A549 (cell line): ENCODE measurements around the gene GLIPR1L2. TPM values are rescaled to one million over a fixed set of nuclear protein-coding genes. Genes with fewer than 3 reads are reported as not detected.

Source experiments
- ATAC-seq, 2 experiments: fragments of 200-7000 bp in 1 of 2; fragments of >200 bp in 1 of 2; cut with Nextera tagmentation in 1 of 2; cut with Tn5 transposase in 1 of 2; 3 replicates each; pipeline versions ENCODE4 v1.8.0 to v1.9.1; 2018 to 2020; ENCODE audit warnings: mild to moderate bottlenecking in 1 of 2, moderate library complexity in 1 of 2
- CTCF ChIA-PET: fragments of 300-600 bp; sonication (Branson Sonifier 250); formaldehyde crosslinking; extraction: SDS; loops from one replicate; lab custom pipeline; 2021; ENCODE audit warnings: antibody characterized with exemption, inconsistent platforms; lab: Yijun Ruan, JAX
- POLR2A ChIA-PET: fragments of 350-600 bp; formaldehyde crosslinking; extraction: SDS; loops from one replicate; lab custom pipeline; 2021; ENCODE audit warnings: antibody characterized with exemption, inconsistent platforms; lab: Yijun Ruan, JAX
- DNase-seq, 2 experiments: peaks; one replicate each; pipeline versions ENCODE4 v3.0.0 to v3.0.0-alpha.2; 2011 to 2016; ENCODE audit warnings: low read depth in 1 of 2, low spot score in 1 of 2
- FAIRE-seq: peaks from 2 replicates; lab custom pipeline; 2011; peaks lifted over from hg19 to GRCh38; lab: Jason Lieb, UNC
- H3K27ac ChIP-seq, 2 experiments: fragments of >200 bp; sonication (Bioruptor Twin); formaldehyde crosslinking; 3 replicates each; pipeline ENCODE4 v1.5.1; 2016 to 2017
- H3K4me1 ChIP-seq: fragments of >200 bp; sonication (Bioruptor Twin); formaldehyde crosslinking; 3 replicates; pipeline ENCODE4 v1.6.1; 2016
- H3K4me2 ChIP-seq: fragments of >200 bp; sonication (Bioruptor Twin); formaldehyde crosslinking; 3 replicates; pipeline ENCODE4 v1.6.1; 2016
- H3K4me3 ChIP-seq: fragments of >200 bp; sonication (Bioruptor Twin); formaldehyde crosslinking; 3 replicates; pipeline ENCODE4 v1.5.1; 2016
- H3K9me3 ChIP-seq: fragments of >200 bp; sonication (Bioruptor Twin); formaldehyde crosslinking; 3 replicates; pipeline ENCODE4 v1.6.1; 2016
- CBX2 ChIP-seq: fragments of 200-600 bp; sonication (generic); IDR thresholded peaks from 2 replicates; pipeline ENCODE4 v1.6.1; 2016; ENCODE audit warnings: low read depth, mild to moderate bottlenecking, borderline replicate concordance
- CHD2 ChIP-seq: fragments of 150-350 bp; IDR thresholded peaks from 2 replicates; pipeline ENCODE4 v1.6.1; 2014; ENCODE audit warnings: low read length; ENCODE audit not compliant: partially characterized antibody
- EHMT2 ChIP-seq: fragments of 200-600 bp; sonication (generic); IDR thresholded peaks from 2 replicates; pipeline ENCODE4 v1.6.1; 2016; ENCODE audit warnings: antibody characterized with exemption, low read depth, mild to moderate bottlenecking, moderate library complexity
- EP300 ChIP-seq, 2 experiments: fragments of >200 bp; sonication (Bioruptor Twin); formaldehyde crosslinking; IDR thresholded peaks; 2 replicates in 1 of 2; 3 replicates in 1 of 2; pipeline ENCODE4 v1.6.1; 2016 to 2017
- ESRRA ChIP-seq: fragments of 150-350 bp; IDR thresholded peaks from 2 replicates; pipeline ENCODE4 v1.6.1; 2014; ENCODE audit warnings: mild to moderate bottlenecking, low read length, borderline replicate concordance
- GATA3 ChIP-seq: IDR thresholded peaks from 2 replicates; pipeline ENCODE4 v1.6.1; 2012; ENCODE audit warnings: borderline replicate concordance
- HOXB13 ChIP-seq: fragments of 250-450 bp; sonication (Bioruptor Pico); IDR thresholded peaks from 2 replicates; pipeline ENCODE4 v1.5.0; 2020; ENCODE audit warnings: low read depth, mild to moderate bottlenecking, moderate library complexity
- HOXB5 ChIP-seq: fragments of 250-450 bp; sonication (Bioruptor Pico); IDR thresholded peaks from 2 replicates; pipeline ENCODE4 v1.5.0; 2020; ENCODE audit warnings: mild to moderate bottlenecking, moderate library complexity
- JUN ChIP-seq, 2 experiments: fragments of >200 bp; sonication (Bioruptor Twin); formaldehyde crosslinking; IDR thresholded peaks; 2 replicates in 1 of 2; 3 replicates in 1 of 2; pipeline ENCODE4 v1.6.1; 2016 to 2017
- KDM1A ChIP-seq: fragments of 200-600 bp; sonication (generic); IDR thresholded peaks from 2 replicates; pipeline ENCODE4 v1.6.1; 2016; ENCODE audit warnings: low read depth, mild to moderate bottlenecking
- KDM5A ChIP-seq: fragments of 200-600 bp; sonication (generic); IDR thresholded peaks from 2 replicates; pipeline ENCODE4 v1.6.1; 2016; ENCODE audit warnings: antibody characterized with exemption, mild to moderate bottlenecking
- NFE2L2 ChIP-seq: fragments of 150-350 bp; conservative IDR thresholded peaks from 2 replicates; pipeline ENCODE4 v1.6.1; 2014; ENCODE audit warnings: low read length
- PHF8 ChIP-seq: fragments of 200-600 bp; sonication (generic); IDR thresholded peaks from 2 replicates; pipeline ENCODE4 v1.6.1; 2016; ENCODE audit warnings: low read depth, mild to moderate bottlenecking, antibody characterized with exemption, moderate library complexity, borderline replicate concordance
- RAD21 ChIP-seq, 2 experiments: fragments of >200 bp in 1 of 2; sonication (Bioruptor Twin) in 1 of 2; formaldehyde crosslinking in 1 of 2; IDR thresholded peaks in 1 of 2; conservative IDR thresholded peaks in 1 of 2; 2 replicates in 1 of 2; 3 replicates in 1 of 2; pipeline ENCODE4 v1.6.1; 2012 to 2018; ENCODE audit warnings: inconsistent platforms in 1 of 2
- RFX5 ChIP-seq: fragments of 450-650 bp; IDR thresholded peaks from 2 replicates; pipeline ENCODE4 v1.7.1; 2014; ENCODE audit warnings: antibody characterized with exemption, mild to moderate bottlenecking, moderate library complexity
- SREBF2 ChIP-seq: fragments of 450-650 bp; IDR thresholded peaks from 2 replicates; pipeline ENCODE4 v1.6.1; 2014; ENCODE audit warnings: mild to moderate bottlenecking, moderate library complexity
- ZC3H11A ChIP-seq: fragments of 450-650 bp; IDR thresholded peaks from 2 replicates; pipeline ENCODE4 v1.6.1; 2014; ENCODE audit warnings: antibody characterized with exemption, mild to moderate bottlenecking
- ZFP36 ChIP-seq: fragments of 450-650 bp; IDR thresholded peaks from 2 replicates; pipeline ENCODE4 v1.6.1; 2014; ENCODE audit warnings: borderline replicate concordance; ENCODE audit not compliant: partially characterized antibody
- WGBS: methylation state at CpG from one replicate; pipeline ENCODE4 v1.1.6; 2017; ENCODE audit errors: missing lambda C conversion rate; 5-methylcytosine and 5-hydroxymethylcytosine counted together
- polyA plus RNA-seq, 4 experiments: library from polyadenylated mRNA; depleted of rRNA in 3 of 4; stranded (reverse); fragments of >200 nt; fragmentation: RNase III in 1 of 4; extraction: RNeasy Plus Mini Kit Qiagen cat#74134 plus additional on column Dnase treatment in 1 of 4; gene quantifications; 2 replicates in 3 of 4; 3 replicates in 1 of 4; pipeline ENCODE4 v1.2.3, GENCODE V29; 2011 to 2017
- TF ChIP-seq, protein P1 (sequence below): fragments of 200-600 bp; sonication (generic); IDR thresholded peaks from 2 replicates; pipeline ENCODE4 v1.6.1; 2016; ENCODE audit warnings: antibody characterized with exemption, mild to moderate bottlenecking, moderate library complexity
- TF ChIP-seq, protein P2 (sequence below): fragments of 150-350 bp; IDR thresholded peaks from 2 replicates; pipeline ENCODE4 v1.6.1; 2014; ENCODE audit warnings: low read depth, mild to moderate bottlenecking, low read length
- TF ChIP-seq, protein P3 (sequence below): fragments of >200 bp; sonication (Bioruptor Twin); formaldehyde crosslinking; IDR thresholded peaks from 2 replicates; pipeline ENCODE4 v1.6.1; 2016

GLIPR1L2 gene
- polyA plus RNA-seq, 2 of the 4 experiments (the other 2 are of a cell fraction), result 0.40 to 0.90 TPM

DNA sequence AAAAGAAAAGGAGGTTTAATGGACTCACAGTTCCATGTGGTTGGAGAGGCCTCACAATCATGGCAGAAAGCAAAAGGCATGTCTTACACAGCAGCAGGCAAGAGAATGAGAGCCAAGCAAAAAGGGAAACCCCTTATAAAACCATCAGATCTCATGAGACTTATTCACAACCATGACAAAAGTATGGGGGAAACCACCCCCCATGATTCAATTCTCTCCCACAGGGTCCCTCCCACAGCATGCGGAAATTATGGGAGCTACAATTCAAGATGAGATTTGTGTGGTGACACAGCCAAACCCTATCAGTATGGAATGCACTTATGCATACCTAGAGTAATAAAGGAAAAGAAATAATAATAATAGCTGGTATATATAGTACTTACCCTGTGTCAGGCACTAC lies 85.2 kb downstream of the GLIPR1L2 start:
- no peak for ATAC-seq
- TF ChIP-seq PHF8, result no peak
- no peak for TF ChIP-seq GATA3
- no peak for TF ChIP-seq JUN (IDR thresholded peaks at IDR 0.05)
- TF ChIP-seq ESRRA, result no peak
- TF ChIP-seq, protein P1, sequence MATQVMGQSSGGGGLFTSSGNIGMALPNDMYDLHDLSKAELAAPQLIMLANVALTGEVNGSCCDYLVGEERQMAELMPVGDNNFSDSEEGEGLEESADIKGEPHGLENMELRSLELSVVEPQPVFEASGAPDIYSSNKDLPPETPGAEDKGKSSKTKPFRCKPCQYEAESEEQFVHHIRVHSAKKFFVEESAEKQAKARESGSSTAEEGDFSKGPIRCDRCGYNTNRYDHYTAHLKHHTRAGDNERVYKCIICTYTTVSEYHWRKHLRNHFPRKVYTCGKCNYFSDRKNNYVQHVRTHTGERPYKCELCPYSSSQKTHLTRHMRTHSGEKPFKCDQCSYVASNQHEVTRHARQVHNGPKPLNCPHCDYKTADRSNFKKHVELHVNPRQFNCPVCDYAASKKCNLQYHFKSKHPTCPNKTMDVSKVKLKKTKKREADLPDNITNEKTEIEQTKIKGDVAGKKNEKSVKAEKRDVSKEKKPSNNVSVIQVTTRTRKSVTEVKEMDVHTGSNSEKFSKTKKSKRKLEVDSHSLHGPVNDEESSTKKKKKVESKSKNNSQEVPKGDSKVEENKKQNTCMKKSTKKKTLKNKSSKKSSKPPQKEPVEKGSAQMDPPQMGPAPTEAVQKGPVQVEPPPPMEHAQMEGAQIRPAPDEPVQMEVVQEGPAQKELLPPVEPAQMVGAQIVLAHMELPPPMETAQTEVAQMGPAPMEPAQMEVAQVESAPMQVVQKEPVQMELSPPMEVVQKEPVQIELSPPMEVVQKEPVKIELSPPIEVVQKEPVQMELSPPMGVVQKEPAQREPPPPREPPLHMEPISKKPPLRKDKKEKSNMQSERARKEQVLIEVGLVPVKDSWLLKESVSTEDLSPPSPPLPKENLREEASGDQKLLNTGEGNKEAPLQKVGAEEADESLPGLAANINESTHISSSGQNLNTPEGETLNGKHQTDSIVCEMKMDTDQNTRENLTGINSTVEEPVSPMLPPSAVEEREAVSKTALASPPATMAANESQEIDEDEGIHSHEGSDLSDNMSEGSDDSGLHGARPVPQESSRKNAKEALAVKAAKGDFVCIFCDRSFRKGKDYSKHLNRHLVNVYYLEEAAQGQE, result no peak
- no peak for TF ChIP-seq KDM5A
- TF ChIP-seq RFX5, result no peak
- TF ChIP-seq ZC3H11A, result no peak
- TF ChIP-seq, protein P2, sequence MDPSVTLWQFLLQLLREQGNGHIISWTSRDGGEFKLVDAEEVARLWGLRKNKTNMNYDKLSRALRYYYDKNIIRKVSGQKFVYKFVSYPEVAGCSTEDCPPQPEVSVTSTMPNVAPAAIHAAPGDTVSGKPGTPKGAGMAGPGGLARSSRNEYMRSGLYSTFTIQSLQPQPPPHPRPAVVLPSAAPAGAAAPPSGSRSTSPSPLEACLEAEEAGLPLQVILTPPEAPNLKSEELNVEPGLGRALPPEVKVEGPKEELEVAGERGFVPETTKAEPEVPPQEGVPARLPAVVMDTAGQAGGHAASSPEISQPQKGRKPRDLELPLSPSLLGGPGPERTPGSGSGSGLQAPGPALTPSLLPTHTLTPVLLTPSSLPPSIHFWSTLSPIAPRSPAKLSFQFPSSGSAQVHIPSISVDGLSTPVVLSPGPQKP, result no peak
- TF ChIP-seq, protein P3, sequence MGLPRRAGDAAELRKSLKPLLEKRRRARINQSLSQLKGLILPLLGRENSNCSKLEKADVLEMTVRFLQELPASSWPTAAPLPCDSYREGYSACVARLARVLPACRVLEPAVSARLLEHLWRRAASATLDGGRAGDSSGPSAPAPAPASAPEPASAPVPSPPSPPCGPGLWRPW, result no peak
- TF ChIP-seq HOXB13, result no peak
- no peak for TF ChIP-seq HOXB5 (CRISPR knock-in tag)
- TF ChIP-seq KDM1A, result no peak
- no peak for TF ChIP-seq ZFP36
- TF ChIP-seq CBX2, result no peak
- no peak for TF ChIP-seq SREBF2
- TF ChIP-seq NFE2L2, result no peak
- no peak for TF ChIP-seq CHD2
- TF ChIP-seq, all 56 proteins: peak for 0
- POLR2A ChIA-PET, result no interaction called here
- no peak overlapping the region for H3K4me3 ChIP-seq
- H3K4me1 ChIP-seq, result 0 out of 3 replicates have a peak, but pooled peaks cover 7% of the 10 kb centered on the region
- no peak for FAIRE-seq
- H3K9me3 ChIP-seq, result no peaks in the 10 kb centered on the region
- H3K4me2 ChIP-seq, result no peak overlapping the region
- no peak for DNase-seq
- H3K27ac ChIP-seq, result no peak overlapping the region
- 90% methylated on average over 1 of the region's 1 CpG for WGBS
- CTCF ChIA-PET, result interaction anchor here (1.4 to 1.8 kb wide), 2 partner anchors 9 to 85 kb away, joined by 5 to 7 read pairs; partner anchors contain the start of gene GLIPR1L2

DNA sequence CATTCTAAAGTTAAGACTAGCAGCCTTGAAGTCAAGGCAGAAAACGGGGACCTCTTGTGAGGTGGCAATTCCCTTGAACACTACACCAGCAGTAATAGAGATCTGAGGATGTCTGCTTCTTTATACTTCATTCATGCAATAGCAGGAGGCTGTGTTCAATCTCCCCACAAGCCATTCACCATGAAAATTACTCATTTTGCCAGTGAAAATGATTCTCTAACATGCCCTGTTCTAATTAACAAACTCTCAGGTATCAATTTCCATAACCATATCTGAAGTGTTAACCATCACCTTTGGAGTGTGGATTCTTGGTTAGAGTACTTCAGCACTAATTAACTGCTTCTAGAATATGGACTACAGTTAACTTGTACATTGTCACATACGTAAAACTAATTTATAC lies 86.2 kb downstream of the GLIPR1L2 start:
- no peaks in the 10 kb centered on the region for H3K9me3 ChIP-seq
- peaks cover 13% of the 10 kb centered on the region; the same call in 2 of the 3 replicates for H3K4me1 ChIP-seq
- H3K27ac ChIP-seq, result no peak overlapping the region
- WGBS, result 66% methylated on average over 2 of the region's 2 CpGs
- ChIA-PET POLR2A (no interaction called here), CTCF (interaction anchor here (1.5 to 1.8 kb wide), 2 partner anchors 86 to 142 kb away, joined by 3 to 7 read pairs; partner anchors contain the start of genes GLIPR1L1 and GLIPR1L2)
- DNase-seq (no peak), ATAC-seq (no peak), FAIRE-seq (peak; percentile 54)
- TF ChIP-seq KDM5A (no peak), EHMT2 (no peak), EP300 (IDR thresholded peaks at IDR 0.05) (no peak), RAD21 (conservative IDR thresholded peaks at IDR 0.05 in 1 of 2, IDR thresholded peaks at IDR 0.05 in 1 of 2) (no peak)
- H3K4me3 ChIP-seq, result no peak overlapping the region
- no peak overlapping the region for H3K4me2 ChIP-seq
